ENCODE data around the gene FPR2.

FPR2 gene

GRCh38 chr19:51816711-51817110, 55.7 kb downstream of the FPR2 start:
- no peak overlapping the region for H3K27ac ChIP-seq (replicated peaks)
- TF ChIP-seq SPI1 (IDR thresholded peaks at IDR 0.05; ENCODE audit: borderline replicate concordance, low read depth) (no peak), CTCF (IDR thresholded peaks at IDR 0.05; ENCODE audit: insufficient read depth, low read length) (no peak), REST (IDR thresholded peaks at IDR 0.05; ENCODE audit: insufficient replicate concordance, low read depth) (no peak), POLR2AphosphoS5 (IDR thresholded peaks at IDR 0.05; ENCODE audit: low read depth) (no peak), GABPA (IDR thresholded peaks at IDR 0.05; ENCODE audit: low read depth) (no peak)
- DNase-seq (ENCODE audit: low read depth in 1 of 2, low spot score in 1 of 2), result no peak
- no peak overlapping the region for H3K4me3 ChIP-seq (replicated peaks; ENCODE audit: insufficient read depth, low read length)
- H3K27me3 ChIP-seq (ENCODE audit: insufficient read depth, poor library complexity, severe bottlenecking), result no peaks in the 10 kb centered on the region

DNA sequence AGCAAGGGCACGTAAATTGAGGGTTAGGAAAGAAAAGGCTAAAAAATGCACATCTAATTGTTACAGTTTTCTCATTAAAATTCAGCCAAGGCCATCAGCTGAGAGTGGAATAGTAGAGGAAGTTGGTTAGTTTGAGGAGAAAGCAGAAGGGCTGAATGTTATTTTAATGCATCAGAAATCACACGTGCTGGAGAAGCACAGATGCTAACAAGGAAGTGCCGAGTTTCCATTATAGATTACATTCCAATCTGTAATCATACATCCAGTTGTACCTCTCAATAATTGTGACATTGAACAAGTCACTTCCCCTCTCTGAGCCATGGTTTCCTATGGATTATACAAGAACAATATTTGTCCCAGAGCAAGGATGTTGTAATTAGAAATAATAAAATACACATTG, 59.0 kb downstream of the FPR2 start:
- Histone ChIP-seq H3K4me3 (replicated peaks; ENCODE audit: insufficient read depth, low read length) (no peak overlapping the region), H3K27me3 (ENCODE audit: insufficient read depth, poor library complexity, severe bottlenecking) (no peaks in the 10 kb centered on the region), H3K27ac (replicated peaks) (no peak overlapping the region)
- peak in 1 of 2 experiments; percentile 12 for DNase-seq (ENCODE audit: low read depth in 1 of 2, low spot score in 1 of 2)
- TF ChIP-seq REST (IDR thresholded peaks at IDR 0.05; ENCODE audit: insufficient replicate concordance, low read depth), result no peak
- TF ChIP-seq GABPA (IDR thresholded peaks at IDR 0.05; ENCODE audit: low read depth), result no peak
- no peak for TF ChIP-seq POLR2AphosphoS5 (IDR thresholded peaks at IDR 0.05; ENCODE audit: low read depth)
- peak; percentile 35; the same call in 1 of the 2 replicates for TF ChIP-seq SPI1 (IDR thresholded peaks at IDR 0.05; ENCODE audit: borderline replicate concordance, low read depth)
- TF ChIP-seq CTCF (IDR thresholded peaks at IDR 0.05; ENCODE audit: insufficient read depth, low read length), result no peak

Data from HL-60 (cell line).